H1 (cell line): Measurements from ENCODE around the gene PRELID2.

Experiments
- EP300 ChIP-seq, 2 experiments: IDR thresholded peaks; 1 replicate in 1 of 2; 2 replicates in 1 of 2; pipeline ENCODE4 v1.6.1; 2011 to 2012; ENCODE audit warnings: low read depth in 2 of 2, low read length in 2 of 2, mild to moderate bottlenecking in 2 of 2, borderline replicate concordance in 1 of 2, inconsistent platforms in 1 of 2, moderate library complexity in 1 of 2
- GABPA ChIP-seq: IDR thresholded peaks from 2 replicates; pipeline ENCODE4 v1.6.1; 2011; ENCODE audit warnings: mild to moderate bottlenecking, low read length, moderate library complexity, borderline replicate concordance; ENCODE audit not compliant: insufficient read depth
- POLR2AphosphoS5 ChIP-seq: IDR thresholded peaks from 2 replicates; pipeline ENCODE4 v1.6.1; 2011; ENCODE audit warnings: low read depth, low read length
- TF ChIP-seq, protein P1 (sequence below), 3 experiments: IDR thresholded peaks; 1 replicate in 2 of 3; 2 replicates in 1 of 3; pipeline versions ENCODE4 v1.5.1 to v1.6.1; 2011; ENCODE audit warnings: low read length in 3 of 3, mild to moderate bottlenecking in 3 of 3, inconsistent platforms in 2 of 3, low read depth in 1 of 3, moderate library complexity in 1 of 3; ENCODE audit not compliant: insufficient read depth in 1 of 3; ENCODE audit errors: control extremely low read depth in 1 of 3
- TF ChIP-seq, protein P2 (sequence below): IDR thresholded peaks from 2 replicates; pipeline ENCODE4 v1.6.1; 2011; ENCODE audit warnings: low read length, improper control_type of control experiment
- TF ChIP-seq, protein P3 (sequence below): IDR thresholded peaks from 2 replicates; pipeline ENCODE4 v1.6.1; 2012; ENCODE audit warnings: inconsistent platforms

DNA sequence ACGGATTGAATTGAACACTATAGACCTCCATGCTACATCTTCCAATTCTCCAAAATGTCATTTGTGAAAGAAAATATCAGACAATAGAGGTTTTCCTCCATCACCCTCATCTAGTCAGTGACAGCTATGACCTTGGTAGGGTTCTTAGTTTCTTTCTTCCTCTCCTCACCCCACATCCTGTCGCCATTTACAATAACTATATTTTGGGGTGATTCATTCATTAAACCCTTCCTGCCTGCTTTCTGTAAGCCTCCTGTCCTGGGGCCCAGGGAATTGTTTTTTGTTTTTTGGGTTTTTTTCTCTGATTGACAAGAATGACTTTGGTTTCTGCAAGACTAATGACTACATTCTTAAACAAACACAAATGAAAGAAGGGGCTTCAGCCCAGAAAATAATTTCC, 82.6 kb downstream of the PRELID2 start:
- TF ChIP-seq POLR2AphosphoS5: no peak
- TF ChIP-seq, protein P1, sequence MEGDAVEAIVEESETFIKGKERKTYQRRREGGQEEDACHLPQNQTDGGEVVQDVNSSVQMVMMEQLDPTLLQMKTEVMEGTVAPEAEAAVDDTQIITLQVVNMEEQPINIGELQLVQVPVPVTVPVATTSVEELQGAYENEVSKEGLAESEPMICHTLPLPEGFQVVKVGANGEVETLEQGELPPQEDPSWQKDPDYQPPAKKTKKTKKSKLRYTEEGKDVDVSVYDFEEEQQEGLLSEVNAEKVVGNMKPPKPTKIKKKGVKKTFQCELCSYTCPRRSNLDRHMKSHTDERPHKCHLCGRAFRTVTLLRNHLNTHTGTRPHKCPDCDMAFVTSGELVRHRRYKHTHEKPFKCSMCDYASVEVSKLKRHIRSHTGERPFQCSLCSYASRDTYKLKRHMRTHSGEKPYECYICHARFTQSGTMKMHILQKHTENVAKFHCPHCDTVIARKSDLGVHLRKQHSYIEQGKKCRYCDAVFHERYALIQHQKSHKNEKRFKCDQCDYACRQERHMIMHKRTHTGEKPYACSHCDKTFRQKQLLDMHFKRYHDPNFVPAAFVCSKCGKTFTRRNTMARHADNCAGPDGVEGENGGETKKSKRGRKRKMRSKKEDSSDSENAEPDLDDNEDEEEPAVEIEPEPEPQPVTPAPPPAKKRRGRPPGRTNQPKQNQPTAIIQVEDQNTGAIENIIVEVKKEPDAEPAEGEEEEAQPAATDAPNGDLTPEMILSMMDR (IDR thresholded peaks at IDR 0.05; ENCODE audit: control extremely low read depth in 1 of 3, insufficient read depth in 1 of 3, low read depth in 1 of 3, low read length in 3 of 3): no peak
- TF ChIP-seq GABPA: no peak
- TF ChIP-seq, protein P2, sequence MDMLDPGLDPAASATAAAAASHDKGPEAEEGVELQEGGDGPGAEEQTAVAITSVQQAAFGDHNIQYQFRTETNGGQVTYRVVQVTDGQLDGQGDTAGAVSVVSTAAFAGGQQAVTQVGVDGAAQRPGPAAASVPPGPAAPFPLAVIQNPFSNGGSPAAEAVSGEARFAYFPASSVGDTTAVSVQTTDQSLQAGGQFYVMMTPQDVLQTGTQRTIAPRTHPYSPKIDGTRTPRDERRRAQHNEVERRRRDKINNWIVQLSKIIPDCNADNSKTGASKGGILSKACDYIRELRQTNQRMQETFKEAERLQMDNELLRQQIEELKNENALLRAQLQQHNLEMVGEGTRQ: no peak
- TF ChIP-seq, protein P3, sequence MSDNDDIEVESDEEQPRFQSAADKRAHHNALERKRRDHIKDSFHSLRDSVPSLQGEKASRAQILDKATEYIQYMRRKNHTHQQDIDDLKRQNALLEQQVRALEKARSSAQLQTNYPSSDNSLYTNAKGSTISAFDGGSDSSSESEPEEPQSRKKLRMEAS: no peak
- no peak for TF ChIP-seq EP300 (IDR thresholded peaks at IDR 0.05; ENCODE audit: borderline replicate concordance in 1 of 2, low read depth in 2 of 2, low read length in 2 of 2)
